GM19035 (cell line): ENCODE measurements around the gene BRPF1.
A peak's percentile ranks its signal among the peaks of the same experiment; 100 is the strongest.

Experiments
- ATAC-seq: cut with Tn5 transposase; IDR thresholded peaks from one replicate; pipeline ENCODE4 v1.9.1; 2021; ENCODE audit not compliant: unreplicated experiment

The BRPF1 gene

GRCh38 chr3:9703240-9703639, 28.3 kb upstream of the BRPF1 start:
- no peak for ATAC-seq

DNA sequence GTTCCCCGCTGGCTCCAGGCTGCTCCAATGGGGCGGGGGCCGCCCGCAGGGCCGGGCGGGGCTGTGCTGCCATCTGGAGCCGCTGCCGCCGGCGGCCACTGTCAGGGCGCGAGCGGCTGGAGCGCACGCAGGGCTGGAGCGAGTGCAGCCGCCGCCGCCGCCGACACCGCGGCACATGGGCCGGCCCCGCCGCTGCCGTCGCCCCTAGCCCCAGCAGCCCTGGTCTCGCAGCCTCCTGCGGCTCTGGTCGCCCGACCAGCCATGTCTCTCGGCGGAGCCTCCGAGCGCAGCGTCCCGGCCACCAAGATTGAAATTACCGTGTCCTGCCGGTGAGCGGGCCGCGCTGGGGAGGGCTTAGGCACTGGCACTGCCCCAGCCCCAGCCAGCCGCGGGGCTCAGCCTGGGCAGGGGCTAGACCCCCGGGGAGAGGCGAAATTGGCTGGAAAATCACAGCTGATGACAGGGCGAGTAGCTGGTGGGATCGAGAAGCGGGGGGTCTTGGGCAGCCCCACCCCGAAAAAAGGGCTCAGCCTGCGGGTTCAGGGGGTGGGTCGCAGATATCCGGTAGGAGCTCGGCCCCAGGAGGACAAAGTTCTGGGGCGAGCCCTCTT, 27.7 kb upstream of the BRPF1 start, which contains the start of gene CPNE9:
Gene CPNE9 (plus strand): TSS at position 98 of the 611 bp plus-strand sequence. CDS start 164 bp downstream, at position 262.
- ATAC-seq, result no peak

DNA sequence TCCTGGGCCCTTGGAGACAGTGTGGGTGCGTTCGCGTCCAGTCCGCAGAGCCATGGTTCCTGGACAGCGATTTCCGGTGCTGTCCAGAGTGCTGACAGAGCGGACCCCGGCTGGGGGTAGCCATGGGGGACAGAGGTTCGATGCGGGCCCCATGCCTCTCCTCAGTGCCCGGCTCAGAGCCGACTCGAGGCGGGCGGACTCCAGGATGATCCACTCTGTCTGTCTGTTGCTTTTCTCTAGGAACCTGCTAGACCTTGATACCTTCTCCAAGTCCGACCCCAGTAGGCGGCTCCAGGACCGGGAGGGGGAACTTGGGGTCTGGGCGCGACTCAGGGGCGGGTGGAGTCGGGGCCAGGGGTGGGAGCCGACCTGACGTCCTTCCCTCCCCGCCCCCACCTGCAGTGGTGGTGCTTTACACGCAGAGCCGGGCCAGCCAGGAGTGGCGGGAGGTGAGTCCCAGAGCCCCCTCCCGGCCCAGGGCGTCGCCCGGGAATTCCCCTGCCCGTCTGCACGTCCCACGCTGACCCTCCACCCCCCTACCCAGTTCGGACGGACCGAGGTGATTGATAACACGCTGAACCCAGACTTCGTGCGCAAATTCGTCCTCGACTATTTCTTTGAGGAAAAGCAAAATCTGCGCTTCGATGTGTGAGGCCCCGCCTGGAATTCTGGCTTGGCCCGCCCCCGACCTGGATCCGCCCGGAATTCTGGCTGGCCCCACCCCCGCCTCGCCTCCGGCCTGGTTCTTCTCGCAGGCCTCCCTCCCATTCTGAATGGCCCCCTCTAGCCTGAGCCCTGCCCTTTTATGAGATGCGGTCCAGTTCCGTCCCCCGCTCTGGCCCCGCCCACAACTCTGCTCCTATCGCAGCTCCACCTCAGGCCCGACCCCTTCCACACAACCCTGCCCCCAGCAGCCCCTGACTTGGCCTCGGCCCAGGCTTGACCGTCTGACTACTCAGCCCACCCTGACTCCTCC, 26.9 kb upstream of the BRPF1 start:
- no peak for ATAC-seq

DNA sequence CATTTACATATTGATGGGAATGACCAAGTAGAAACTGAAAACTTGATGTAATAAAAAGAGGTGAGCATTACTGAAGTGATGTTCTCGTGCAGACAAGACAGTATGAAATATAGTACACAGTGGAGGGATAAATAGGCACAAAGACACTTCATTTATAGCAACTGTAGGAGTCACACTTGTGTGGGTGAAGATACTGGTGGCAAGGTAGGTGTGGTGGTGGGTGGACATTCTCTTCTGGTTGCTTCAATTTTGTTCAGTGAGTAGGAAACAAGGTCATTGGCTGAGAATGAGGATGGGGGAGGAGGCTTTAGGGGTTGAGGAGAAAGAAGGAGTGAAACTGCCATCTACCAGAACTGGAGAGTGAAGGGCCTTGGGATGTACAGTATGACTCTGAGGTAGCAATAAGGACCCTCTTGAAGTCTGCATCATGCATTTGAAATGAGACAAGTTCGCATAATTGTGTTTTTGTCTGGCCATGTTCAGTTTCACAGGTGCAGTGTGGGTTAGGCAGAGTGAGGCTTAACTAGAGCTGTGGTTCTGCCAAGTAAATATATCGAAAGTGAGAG, 21.3 kb upstream of the BRPF1 start:
- ATAC-seq, result no peak

GRCh38 chr3:9712415-9712814, 19.1 kb upstream of the BRPF1 start:
- ATAC-seq, result no peak

- ATAC-seq, result no peak
Observed at GRCh38 chr3:9713142-9713541, 18.4 kb upstream of the BRPF1 start.

GRCh38 chr3:9715136-9715535, 16.4 kb upstream of the BRPF1 start:
- no peak for ATAC-seq

GRCh38 chr3:9715764-9716437, 15.6 kb upstream of the BRPF1 start:
- no peak for ATAC-seq

DNA sequence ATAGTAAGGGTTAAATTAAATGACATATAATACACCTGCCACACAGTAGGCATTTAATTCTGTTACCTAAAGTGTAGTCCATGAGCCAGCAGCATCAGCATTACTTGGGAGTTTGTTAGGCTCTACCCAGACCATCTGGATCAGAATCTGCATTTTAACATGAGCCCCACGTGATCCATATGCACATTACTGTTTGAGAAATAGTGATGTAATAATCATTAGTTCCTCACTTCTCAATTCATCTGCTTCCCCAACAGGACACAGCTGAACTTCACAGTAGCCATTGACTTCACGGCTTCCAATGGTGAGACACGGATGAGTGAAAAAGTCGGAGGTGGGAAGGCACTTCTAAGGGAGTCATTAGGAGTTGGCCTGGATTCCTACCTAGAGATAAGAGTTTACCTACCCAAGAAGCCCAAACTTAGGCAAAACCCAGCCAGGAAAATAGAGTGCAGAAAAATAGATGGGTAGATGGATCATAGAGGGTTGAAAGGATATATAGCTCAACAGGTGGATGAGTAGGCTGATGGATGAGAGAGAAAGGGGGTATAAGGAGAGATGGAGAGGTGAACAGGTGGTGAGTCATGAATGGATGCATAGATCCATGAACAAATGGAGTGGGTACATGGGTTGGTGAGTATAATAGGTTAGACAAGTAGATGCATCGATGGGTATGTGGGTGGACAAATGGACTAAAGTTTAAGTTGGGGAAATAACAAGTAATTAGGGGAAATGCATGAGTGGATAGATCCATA, 14.6 kb upstream of the BRPF1 start:
- no peak for ATAC-seq

GRCh38 chr3:9717563-9717962, 14.0 kb upstream of the BRPF1 start:
- no peak for ATAC-seq

DNA sequence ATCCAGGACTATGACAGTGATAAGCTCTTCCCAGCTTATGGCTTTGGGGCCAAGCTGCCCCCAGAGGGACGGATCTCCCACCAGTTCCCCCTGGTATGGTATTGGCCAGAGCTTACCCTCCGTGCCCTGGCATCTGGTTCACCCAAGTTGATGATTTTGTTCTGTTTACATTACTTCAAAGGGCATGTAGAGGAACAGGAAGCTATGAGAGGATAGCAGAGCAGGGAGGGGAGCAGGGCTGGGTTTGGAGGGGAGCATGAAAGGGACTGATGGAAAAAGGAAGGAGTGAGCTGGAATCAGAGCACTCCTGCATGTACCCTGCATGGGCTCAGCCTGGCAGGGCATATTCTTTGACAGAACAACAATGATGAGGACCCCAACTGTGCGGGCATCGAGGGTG, 13.4 kb upstream of the BRPF1 start:
- no peak for ATAC-seq

DNA sequence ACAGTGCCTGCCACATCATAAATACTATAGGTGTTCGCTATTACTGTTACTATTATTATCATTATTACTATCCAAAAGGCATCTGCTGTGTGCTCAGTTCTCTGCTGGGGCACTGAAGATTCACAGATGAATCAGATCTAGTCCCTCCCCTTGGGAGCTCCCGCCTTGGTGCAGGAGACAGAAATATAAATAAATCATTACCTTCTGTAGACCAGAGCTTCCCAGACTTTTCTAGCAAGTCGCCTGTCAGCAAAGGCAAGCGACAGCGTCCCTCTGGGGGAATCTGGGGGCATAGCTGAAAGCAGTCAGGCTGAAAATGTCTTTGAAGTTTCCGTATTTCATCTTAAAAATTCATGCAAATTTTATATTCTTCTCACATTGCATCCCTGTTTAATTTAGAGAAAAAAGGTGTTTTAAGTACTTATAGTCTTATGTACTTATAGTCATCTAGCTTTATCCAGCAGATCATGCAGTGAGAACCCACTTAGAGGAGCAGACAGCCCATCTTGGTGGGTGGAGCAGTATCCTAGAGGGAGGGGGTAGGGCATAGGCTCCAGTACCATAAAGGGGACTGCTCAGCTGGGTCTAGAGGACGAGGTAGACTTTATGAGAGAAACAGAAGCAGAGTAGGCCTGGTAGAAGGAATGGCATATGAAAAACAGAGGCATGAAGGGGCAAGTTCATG, 10.4 kb upstream of the BRPF1 start:
- no peak for ATAC-seq

DNA sequence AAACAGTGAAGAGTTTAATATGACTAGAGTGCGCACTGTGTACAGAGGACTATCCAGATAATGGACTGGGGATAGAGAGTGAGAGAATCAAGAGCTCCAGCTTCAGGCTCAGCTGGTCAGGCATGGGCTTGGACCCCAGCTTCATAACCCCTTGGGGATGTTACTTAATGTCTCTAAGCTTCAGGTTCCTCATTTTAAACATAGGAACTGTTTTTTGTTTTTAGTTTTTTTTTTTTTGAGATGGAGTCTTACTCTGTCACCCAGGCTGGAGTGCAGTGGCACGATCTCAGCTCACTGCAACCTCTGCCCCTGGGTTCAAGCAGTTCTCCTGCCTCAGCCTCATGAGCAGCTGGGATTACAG, 9.9 kb upstream of the BRPF1 start:
- ATAC-seq, result no peak

GRCh38 chr3:9725775-9726515, 5.6 kb upstream of the BRPF1 start:
- ATAC-seq, result no peak

GRCh38 chr3:9727041-9727595, 4.4 kb upstream of the BRPF1 start:
- ATAC-seq, result no peak

GRCh38 chr3:9727743-9728142, 3.8 kb upstream of the BRPF1 start:
- ATAC-seq, result no peak

DNA sequence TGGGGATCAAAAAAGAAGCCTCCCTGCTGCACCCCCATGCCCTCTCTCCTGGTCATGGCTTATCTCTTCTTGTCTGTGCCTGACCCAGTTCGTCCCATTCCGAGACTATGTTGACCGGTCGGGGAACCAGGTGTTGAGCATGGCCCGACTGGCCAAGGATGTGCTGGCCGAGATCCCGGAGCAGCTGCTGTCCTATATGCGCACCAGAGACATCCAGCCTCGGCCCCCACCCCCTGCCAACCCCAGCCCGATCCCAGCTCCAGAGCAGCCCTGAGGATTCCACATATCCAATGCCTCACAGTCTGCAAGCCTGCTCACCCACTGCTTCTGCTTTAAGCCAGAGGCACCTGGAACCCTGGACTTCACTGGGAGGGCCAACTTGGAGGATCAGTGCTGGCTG, 2.1 kb upstream of the BRPF1 start:
- ATAC-seq, result no peak

DNA sequence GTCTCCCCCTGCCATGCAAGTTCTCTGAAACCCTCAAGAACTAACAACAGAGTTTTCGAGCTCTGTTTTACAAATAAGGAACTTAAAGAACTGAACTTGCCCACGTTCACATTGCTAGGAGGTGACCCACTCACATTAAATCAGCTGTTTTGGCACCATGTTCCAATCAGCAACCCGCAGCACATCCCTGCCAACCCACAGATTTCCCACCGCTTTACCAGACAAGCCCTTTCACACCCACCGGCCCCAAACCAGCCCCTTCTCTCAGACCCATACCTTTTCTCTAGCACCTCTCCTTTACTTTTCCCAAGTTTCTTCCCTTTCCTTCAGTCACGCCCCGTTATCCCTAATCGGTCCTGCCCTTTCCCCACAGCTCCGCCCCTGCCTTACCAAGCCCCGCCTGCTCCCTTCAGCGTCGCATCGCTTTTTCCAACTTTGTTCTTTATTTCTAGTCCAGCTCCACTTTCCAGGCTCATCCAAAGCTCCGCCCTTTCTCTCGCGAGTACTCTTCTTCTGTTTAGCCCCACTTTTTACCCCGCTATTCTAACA, 804 bp upstream of the BRPF1 start:
- ATAC-seq, result peak; percentile 52
